K562 (cell line): ENCODE measurements around the gene FBP1. TPM values are rescaled to one million over a fixed set of nuclear protein-coding genes. Genes with fewer than 3 reads are reported as not detected.

Experiments used
- CBFB ChIP-seq: sonication (generic); formaldehyde crosslinking; IDR thresholded peaks from 2 replicates; pipeline ENCODE4 v1.4.0; 2020; ENCODE audit warnings: mild to moderate bottlenecking, missing genetic modification reagents
- CEBPZ ChIP-seq: fragments of 150-350 bp; IDR thresholded peaks from 2 replicates; pipeline ENCODE4 v1.6.1; 2014; ENCODE audit warnings: low read depth, mild to moderate bottlenecking, low read length, borderline replicate concordance
- ETS2 ChIP-seq: IDR thresholded peaks from 2 replicates; pipeline ENCODE4 v1.6.1; 2016; ENCODE audit warnings: borderline replicate concordance, missing genetic modification characterization, mild to moderate bottlenecking, moderate library complexity, missing compliant biosample characterization; ENCODE audit not compliant: poor library complexity, severe bottlenecking
- FOXP1 ChIP-seq: sonication (generic); formaldehyde crosslinking; IDR thresholded peaks from 2 replicates; pipeline ENCODE4 v1.8.0; 2022; ENCODE audit warnings: mild to moderate bottlenecking, missing genetic modification reagents
- GATAD2B ChIP-seq: fragments of 450-650 bp; IDR thresholded peaks from 2 replicates; pipeline ENCODE4 v1.6.1; 2017; ENCODE audit warnings: mild to moderate bottlenecking, borderline replicate concordance
- MCM7 ChIP-seq, 2 experiments: fragments of 450-650 bp; IDR thresholded peaks; 2 replicates each; pipeline ENCODE4 v1.6.1; 2016 to 2018
- MEF2D ChIP-seq: conservative IDR thresholded peaks from 2 replicates; pipeline ENCODE4 v1.6.1; 2016; ENCODE audit warnings: low read depth, missing genetic modification characterization, missing compliant biosample characterization
- PHB2 ChIP-seq: fragments of 450-650 bp; IDR thresholded peaks from 2 replicates; pipeline ENCODE4 v1.6.1; 2017; ENCODE audit warnings: low read depth
- SMARCE1 ChIP-seq: fragments of 450-650 bp; IDR thresholded peaks from 2 replicates; pipeline ENCODE4 v1.7.1; 2016; ENCODE audit warnings: mild to moderate bottlenecking
- TEAD2 ChIP-seq: fragments of 450-650 bp; IDR thresholded peaks from 2 replicates; pipeline ENCODE4 v1.6.1; 2016; ENCODE audit warnings: missing genetic modification characterization, control low read depth, missing compliant biosample characterization
- THAP12 ChIP-seq: fragments of 250-450 bp; sonication (Bioruptor Pico); IDR thresholded peaks from 2 replicates; pipeline ENCODE4 v1.9.0; 2021; ENCODE audit warnings: mild to moderate bottlenecking, inconsistent platforms
- ZC3H4 ChIP-seq: sonication (generic); formaldehyde crosslinking; IDR thresholded peaks from 2 replicates; pipeline ENCODE4 v1.9.0; 2021; ENCODE audit warnings: missing genetic modification reagents, borderline replicate concordance
- ZNF592 ChIP-seq: fragments of 450-650 bp; IDR thresholded peaks from 2 replicates; pipeline ENCODE4 v1.6.1; 2017; ENCODE audit warnings: antibody characterized with exemption, mild to moderate bottlenecking
- ZNF699 ChIP-seq: fragments of 250-450 bp; sonication (Bioruptor Pico); IDR thresholded peaks from 2 replicates; pipeline ENCODE4 v1.8.0; 2021; ENCODE audit warnings: mild to moderate bottlenecking, moderate library complexity; ENCODE audit not compliant: insufficient replicate concordance
- polyA plus RNA-seq, 8 experiments: library from polyadenylated mRNA; depleted of rRNA in 4 of 8; stranded (reverse) in 5 of 8; unstranded in 3 of 8; fragments of >200 nt; fragmentation: Nextera tagmentation in 2 of 8; fragmentation: Illumina TruSeq in 1 of 8; extraction: Ambion mirVana in 2 of 8; extraction: Trizol in 1 of 8; gene quantifications; 2 replicates each; pipeline versions ENCODE4 v1.2.1 to v1.2.3, GENCODE V29; 2011 to 2014; ENCODE audit warnings: inconsistent platforms in 1 of 8, missing spikeins in 1 of 8
- total RNA-seq, 7 experiments: library from RNA; depleted of rRNA in 6 of 7; stranded (reverse); fragments of >200 nt in 6 of 7; fragmentation: Illumina TruSeq in 2 of 7; extraction: Trizol in 2 of 7; gene quantifications; 2 replicates each; pipeline versions ENCODE4 v1.2.1 to v1.2.3, GENCODE V29; 2011 to 2021; ENCODE audit warnings: low replicate concordance in 1 of 7
- TF ChIP-seq, protein P1 (sequence below): fragments of 250-450 bp; sonication (Bioruptor Pico); IDR thresholded peaks from 2 replicates; pipeline ENCODE4 v1.5.0; 2021; ENCODE audit warnings: mild to moderate bottlenecking, borderline replicate concordance

The FBP1 gene
- total and polyA plus RNA-seq, 9 of the 15 experiments (the other 6 are each of a cell fraction or from before 2014, with no cell fraction given): 0.24 TPM; not detected in 8

- TF ChIP-seq ZNF592: no peak
- peak; percentile 95 for TF ChIP-seq SMARCE1
- no peak for TF ChIP-seq PHB2
- no peak for TF ChIP-seq FOXP1 (CRISPR knock-in tag)
- TF ChIP-seq ZNF699 (CRISPR knock-in tag): no peak
- TF ChIP-seq TEAD2 (tag): no peak
- no peak for TF ChIP-seq ZC3H4 (CRISPR knock-in tag)
- no peak for TF ChIP-seq MEF2D (tag)
- TF ChIP-seq, protein P1, sequence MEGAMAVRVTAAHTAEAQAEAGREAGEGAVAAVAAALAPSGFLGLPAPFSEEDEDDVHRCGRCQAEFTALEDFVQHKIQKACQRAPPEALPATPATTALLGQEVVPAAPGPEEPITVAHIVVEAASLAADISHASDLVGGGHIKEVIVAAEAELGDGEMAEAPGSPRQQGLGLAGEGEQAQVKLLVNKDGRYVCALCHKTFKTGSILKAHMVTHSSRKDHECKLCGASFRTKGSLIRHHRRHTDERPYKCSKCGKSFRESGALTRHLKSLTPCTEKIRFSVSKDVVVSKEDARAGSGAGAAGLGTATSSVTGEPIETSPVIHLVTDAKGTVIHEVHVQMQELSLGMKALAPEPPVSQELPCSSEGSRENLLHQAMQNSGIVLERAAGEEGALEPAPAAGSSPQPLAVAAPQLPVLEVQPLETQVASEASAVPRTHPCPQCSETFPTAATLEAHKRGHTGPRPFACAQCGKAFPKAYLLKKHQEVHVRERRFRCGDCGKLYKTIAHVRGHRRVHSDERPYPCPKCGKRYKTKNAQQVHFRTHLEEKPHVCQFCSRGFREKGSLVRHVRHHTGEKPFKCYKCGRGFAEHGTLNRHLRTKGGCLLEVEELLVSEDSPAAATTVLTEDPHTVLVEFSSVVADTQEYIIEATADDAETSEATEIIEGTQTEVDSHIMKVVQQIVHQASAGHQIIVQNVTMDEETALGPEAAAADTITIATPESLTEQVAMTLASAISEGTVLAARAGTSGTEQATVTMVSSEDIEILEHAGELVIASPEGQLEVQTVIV (CRISPR knock-in tag): no peak
- TF ChIP-seq GATAD2B: peak; percentile 70; the same call in 1 of the 2 replicates
- TF ChIP-seq CEBPZ: no peak
- TF ChIP-seq ETS2: no peak
- no peak for TF ChIP-seq THAP12
- TF ChIP-seq MCM7 (IDR thresholded peaks at IDR 0.05): no peak
- TF ChIP-seq CBFB (CRISPR knock-in tag): no peak
Measured at GRCh38 chr9:94668928-94669729, 29.8 kb upstream of the FBP1 start (continued).
